H1 (cell line): Measurements from ENCODE around the gene MYG1. TPM values are rescaled to one million over a fixed set of nuclear protein-coding genes. Genes with fewer than 3 reads are reported as not detected.

Experiments
- CTCF ChIA-PET: fragments of 300-600 bp; sonication (Branson Sonifier 250); formaldehyde crosslinking; loops from one replicate; lab custom pipeline; 2021; ENCODE audit not compliant: partially characterized antibody; lab: Charles Lee
- POLR2A ChIA-PET: fragments of 300-600 bp; sonication (Branson Sonifier 250); formaldehyde crosslinking; loops from one replicate; lab custom pipeline; 2021; ENCODE audit warnings: inconsistent platforms; ENCODE audit not compliant: partially characterized antibody; lab: Charles Lee
- DNase-seq, 2 experiments: peaks; one replicate each; pipeline versions ENCODE4 v3.0.0 to v3.0.0-alpha.2; 2010 to 2022; ENCODE audit warnings: low spot score in 2 of 2, low read depth in 1 of 2, mixed read lengths in 1 of 2
- FAIRE-seq: peaks from 2 replicates; lab custom pipeline; 2011; peaks lifted over from hg19 to GRCh38; lab: Jason Lieb, UNC
- H2AFZ ChIP-seq: 2 replicates; pipeline ENCODE4 v1.8.1; 2012; ENCODE audit warnings: low read length, inconsistent platforms
- H2AK5ac ChIP-seq: 2 replicates; pipeline ENCODE4 v1.6.1; 2013; ENCODE audit warnings: low read depth, low read length
- H2BK120ac ChIP-seq: replicated peaks from 2 replicates; pipeline ENCODE3; 2013; ENCODE audit warnings: low read depth, low read length, inconsistent platforms
- H2BK12ac ChIP-seq: 2 replicates; pipeline ENCODE4 v1.6.1; 2013; ENCODE audit warnings: low read depth, low read length
- H2BK15ac ChIP-seq: 2 replicates; pipeline ENCODE4 v1.6.1; 2013; ENCODE audit warnings: low read length
- H2BK20ac ChIP-seq: 2 replicates; pipeline ENCODE4 v1.6.1; 2013; ENCODE audit warnings: low read length
- H2BK5ac ChIP-seq: 2 replicates; pipeline ENCODE4 v1.6.1; 2013; ENCODE audit warnings: low read depth, low read length
- H3K14ac ChIP-seq: 2 replicates; pipeline ENCODE4 v1.6.1; 2013; ENCODE audit warnings: inconsistent platforms; ENCODE audit not compliant: insufficient read length
- H3K18ac ChIP-seq: 2 replicates; pipeline ENCODE4 v1.6.1; 2013; ENCODE audit warnings: low read length; ENCODE audit errors: extremely low read depth
- H3K23ac ChIP-seq: 2 replicates; pipeline ENCODE4 v1.6.1; 2013; ENCODE audit warnings: inconsistent platforms; ENCODE audit not compliant: insufficient read length
- H3K23me2 ChIP-seq: 2 replicates; pipeline ENCODE4 v1.6.1; 2013; ENCODE audit warnings: low read depth, low read length
- H3K27ac ChIP-seq: 2 replicates; pipeline ENCODE4 v1.6.1; 2011; ENCODE audit warnings: low read depth, low read length, inconsistent platforms
- H3K27me3 ChIP-seq, 4 experiments: replicated peaks in 1 of 4; 1 replicate in 1 of 4; 2 replicates in 3 of 4; pipeline versions ENCODE4 v1.6.1 to v1.8.1; 2011 to 2013; ENCODE audit warnings: low read length in 3 of 4, mild to moderate bottlenecking in 3 of 4, inconsistent platforms in 2 of 4, mixed read lengths in 2 of 4, moderate library complexity in 1 of 4; ENCODE audit not compliant: control insufficient read depth in 3 of 4, insufficient read depth in 3 of 4; ENCODE audit errors: extremely low read depth in 1 of 4
- H3K36me3 ChIP-seq, 4 experiments: 2 replicates each; pipeline versions ENCODE4 v1.6.1 to v1.8.1; 2011 to 2013; ENCODE audit warnings: mild to moderate bottlenecking in 4 of 4, low read length in 3 of 4, moderate library complexity in 2 of 4, control low read depth in 1 of 4, inconsistent platforms in 1 of 4; ENCODE audit not compliant: insufficient read depth in 4 of 4, control insufficient read depth in 2 of 4
- H3K4ac ChIP-seq: replicated peaks from 2 replicates; pipeline ENCODE3; 2013; ENCODE audit warnings: low read length, low read depth, mixed read lengths, inconsistent platforms; ENCODE audit not compliant: insufficient read length
- H3K4me1 ChIP-seq, 4 experiments: replicated peaks in 1 of 4; 1 replicate in 1 of 4; 2 replicates in 3 of 4; pipeline versions ENCODE4 v1.6.1 to v1.8.1; 2011 to 2013; ENCODE audit warnings: low read length in 3 of 4, inconsistent platforms in 2 of 4, mixed read lengths in 1 of 4; ENCODE audit not compliant: insufficient read depth in 4 of 4, control insufficient read depth in 3 of 4
- H3K4me2 ChIP-seq, 2 experiments: 2 replicates each; pipeline versions ENCODE4 v1.6.1 to v1.8.1; 2011 to 2013; ENCODE audit warnings: low read depth in 2 of 2, low read length in 2 of 2, control low read depth in 1 of 2, inconsistent platforms in 1 of 2, mild to moderate bottlenecking in 1 of 2; ENCODE audit not compliant: insufficient read depth in 1 of 2
- H3K4me3 ChIP-seq, 4 experiments: fragments of 200-600, 300-600 bp in 1 of 4; sonication (generic), shearing (Covaris generic), sonication (Bioruptor Twin) in 1 of 4; 2 replicates each; pipeline versions ENCODE4 v1.5.1 to v1.8.1; 2011 to 2016; ENCODE audit warnings: low read length in 4 of 4, low read depth in 3 of 4, control low read depth in 2 of 4, inconsistent platforms in 2 of 4, mild to moderate bottlenecking in 2 of 4, mixed read lengths in 1 of 4, moderate library complexity in 1 of 4; ENCODE audit not compliant: insufficient read depth in 2 of 4; ENCODE audit errors: extremely low read depth in 1 of 4
- H3K56ac ChIP-seq: replicated peaks from 2 replicates; pipeline ENCODE3; 2013; ENCODE audit warnings: low read depth, mild to moderate bottlenecking, mixed read lengths, low read length, inconsistent platforms; ENCODE audit not compliant: insufficient read length
- H3K79me1 ChIP-seq: 2 replicates; pipeline ENCODE4 v1.6.1; 2013; ENCODE audit warnings: low read depth, low read length, control low read depth
- H3K79me2 ChIP-seq, 2 experiments: 2 replicates each; pipeline versions ENCODE4 v1.6.1 to v1.8.1; 2012 to 2013; ENCODE audit warnings: low read length in 2 of 2, mild to moderate bottlenecking in 2 of 2, inconsistent platforms in 1 of 2; ENCODE audit not compliant: insufficient read depth in 2 of 2, control insufficient read depth in 1 of 2
- H3K9ac ChIP-seq, 4 experiments: replicated peaks in 1 of 4; 1 replicate in 1 of 4; 2 replicates in 3 of 4; pipeline versions ENCODE4 v1.6.1 to v1.8.1; 2011 to 2013; ENCODE audit warnings: low read depth in 3 of 4, low read length in 3 of 4, control low read depth in 2 of 4, mild to moderate bottlenecking in 2 of 4, moderate library complexity in 2 of 4, inconsistent platforms in 1 of 4; ENCODE audit errors: extremely low read depth in 1 of 4
- H3K9me3 ChIP-seq, 2 experiments: 2 replicates each; pipeline versions ENCODE4 v1.6.1 to v1.8.1; 2012 to 2013; ENCODE audit warnings: mild to moderate bottlenecking in 2 of 2, moderate library complexity in 2 of 2, control low read depth in 1 of 2, inconsistent platforms in 1 of 2, low read depth in 1 of 2, low read length in 1 of 2, mixed read lengths in 1 of 2; ENCODE audit not compliant: insufficient read depth in 2 of 2
- H4K20me1 ChIP-seq, 2 experiments: replicated peaks in 1 of 2; 2 replicates each; pipeline versions ENCODE3 to v1.8.1; 2011 to 2013; ENCODE audit warnings: inconsistent platforms in 2 of 2, low read length in 2 of 2, mild to moderate bottlenecking in 1 of 2; ENCODE audit not compliant: insufficient read depth in 2 of 2, control insufficient read depth in 1 of 2
- H4K5ac ChIP-seq: 2 replicates; pipeline ENCODE4 v1.6.1; 2013; ENCODE audit warnings: low read length, low read depth, mixed read lengths, inconsistent platforms; ENCODE audit not compliant: insufficient read length
- H4K8ac ChIP-seq: 2 replicates; pipeline ENCODE4 v1.8.0; 2013; ENCODE audit warnings: mild to moderate bottlenecking, moderate library complexity, low read length, inconsistent platforms; ENCODE audit not compliant: insufficient read depth; ENCODE audit errors: extremely low read depth
- H4K91ac ChIP-seq: replicated peaks from 2 replicates; pipeline ENCODE3; 2013; ENCODE audit warnings: low read length, mixed read lengths, inconsistent platforms; ENCODE audit not compliant: insufficient read length
- BCL11A ChIP-seq, 2 experiments: IDR thresholded peaks; one replicate each; pipeline ENCODE4 v1.6.1; 2011; ENCODE audit warnings: low read depth in 2 of 2, low read length in 2 of 2, mild to moderate bottlenecking in 2 of 2
- CEBPB ChIP-seq: IDR thresholded peaks from 2 replicates; pipeline ENCODE4 v1.6.1; 2012; ENCODE audit warnings: low read depth, low read length
- CHD1 ChIP-seq: IDR thresholded peaks from 2 replicates; pipeline ENCODE4 v1.6.1; 2012; ENCODE audit warnings: low read depth, low read length, improper control_type of control experiment
- RFX5 ChIP-seq: IDR thresholded peaks from 2 replicates; pipeline ENCODE4 v1.6.1; 2011; ENCODE audit warnings: low read depth, low read length, improper control_type of control experiment, borderline replicate concordance
- SRF ChIP-seq: IDR thresholded peaks from 2 replicates; pipeline ENCODE4 v1.6.1; 2011; ENCODE audit warnings: mild to moderate bottlenecking, low read depth, low read length, moderate library complexity
- WGBS, 2 experiments: shearing (Covaris generic) in 1 of 2; methylation state at CpG; one replicate each; pipeline versions ENCODE4 v1.1.6 to v1.1.7; 2013 to 2015; ENCODE audit warnings: low lambda C conversion rate in 2 of 2, mixed read lengths in 2 of 2, inconsistent platforms in 1 of 2, low coverage in 1 of 2, missing lambda C conversion rate in 1 of 2; ENCODE audit not compliant: insufficient replicate concordance in 2 of 2, insufficient coverage in 1 of 2, insufficient read length in 1 of 2; ENCODE audit errors: extremely low coverage in 1 of 2, missing lambda C conversion rate in 1 of 2; 5-methylcytosine and 5-hydroxymethylcytosine counted together
- polyA plus RNA-seq, 7 experiments: library from polyadenylated mRNA; depleted of rRNA in 3 of 7; stranded (reverse) in 5 of 7; unstranded in 2 of 7; fragments of >200 nt in 5 of 7; fragments of 200-250 nt in 2 of 7; gene quantifications; 1 replicate in 5 of 7; 2 replicates in 1 of 7; 4 replicates in 1 of 7; pipeline versions ENCODE4 v1.2.1 to v1.2.3, GENCODE V29; 2011 to 2013; ENCODE audit warnings: missing spikeins in 2 of 7, mixed read lengths in 2 of 7
- total RNA-seq: library from RNA; stranded (reverse); fragmentation: NEBNext Ultra II Directional; extraction: Animal tissue kit (Norgen Biotek cat#: 25700); gene quantifications from 2 replicates; pipeline ENCODE4 v1.2.1, GENCODE V29; 2021

MYG1 gene
- total and polyA plus RNA-seq, 2 of the 8 experiments (the other 6 are each of a cell fraction or from before 2014, with no cell fraction given), result 83.3 to 104 TPM

- Histone ChIP-seq H3K4me3 (no peak overlapping the region), H4K5ac (no peak overlapping the region), H3K36me3 (peaks cover 0 to 4% (median 0%) of the 10 kb centered on the region in 4 experiments; a peak in 1 of 8 replicates), H3K4me2 (peak overlapping the region; percentile 35 to 94; a peak in 2 of 4 replicates), H3K14ac (no peak overlapping the region), H3K56ac (no peak overlapping the region), H3K79me1 (no peaks in the 10 kb centered on the region), H2BK20ac (no peak overlapping the region), H2BK5ac (0 out of 2 replicates have a peak overlapping the region, but pooled peaks have one; percentile 21), H3K27me3 (no peaks in the 10 kb centered on the region), H2BK120ac (no peak overlapping the region), H3K4me1 (peaks cover 0 to 12% (median 3%) of the 10 kb centered on the region in 4 experiments; a peak in 5 of 7 replicates), H3K4ac (no peak overlapping the region), H3K18ac (no peak overlapping the region), H2AFZ (no peak overlapping the region), H3K9ac (no peak overlapping the region), H2AK5ac (no peak overlapping the region), H2BK15ac (no peak overlapping the region), H3K23ac (no peak overlapping the region), H3K9me3 (no peaks in the 10 kb centered on the region), H2BK12ac (no peak overlapping the region), H3K27ac (no peak overlapping the region), H4K91ac (no peak overlapping the region), H3K79me2 (peaks cover 0 to 15% of the 10 kb centered on the region in 2 experiments; a peak in 1 of 4 replicates), H3K23me2 (peaks cover 7% of the 10 kb centered on the region; the same call in 1 of the 2 replicates), H4K20me1 (no peaks in the 10 kb centered on the region), H4K8ac (no peak overlapping the region)
- ChIA-PET POLR2A (interaction anchor here (1.3 to 4.4 kb wide), 7 partner anchors 10 to 245 kb away, joined by 3 to 41 read pairs (median 3); no protein-coding TSS in a partner anchor), CTCF (interaction anchor here (0.7 to 23.0 kb wide), 12 partner anchors 8 to 188 kb away, joined by 3 to 654 read pairs (median 6); partner anchors contain the start of genes AAAS and ESPL1)
- FAIRE-seq (no peak), DNase-seq (no peak)
- 94% methylated on average over 13 of the region's 13 CpGs; no CpG with 5 or more reads in 1 of the 2 experiments for WGBS, 2 experiments
- TF ChIP-seq CEBPB, result no peak
- no peak for TF ChIP-seq CHD1
- no peak for TF ChIP-seq BCL11A (IDR thresholded peaks at IDR 0.05; ENCODE audit: low read depth in 2 of 2, low read length in 2 of 2)
- no peak for TF ChIP-seq RFX5
- no peak for TF ChIP-seq SRF
These were observed 46.2 kb upstream of the MYG1 start for GRCh38 chr12:53253298-53253697.
